Fibroblast of lung (primary cell): ENCODE results near the gene STOML1. TPM values are rescaled to one million over a fixed set of nuclear protein-coding genes. Genes with fewer than 3 reads are reported as not detected.

Source experiments
- DNase-seq, 2 donors: peaks; one replicate each; pipeline versions ENCODE4 v3.0.0 to v3.0.0-alpha.2; 2010; ENCODE audit warnings: low read depth in 2 of 2
- H2AFZ ChIP-seq: 2 replicates; pipeline ENCODE4 v1.5.1; 2012; ENCODE audit warnings: low read length, control low read depth, inconsistent platforms
- H3K27ac ChIP-seq: 2 replicates; pipeline ENCODE4 v1.5.1; 2011; ENCODE audit warnings: low read length, control low read depth; ENCODE audit not compliant: insufficient read depth
- H3K27me3 ChIP-seq: 2 replicates; pipeline ENCODE4 v1.5.1; 2011; ENCODE audit warnings: mild to moderate bottlenecking, low read length; ENCODE audit not compliant: control insufficient read depth, insufficient read depth
- H3K36me3 ChIP-seq: 2 replicates; pipeline ENCODE4 v1.5.1; 2011; ENCODE audit warnings: low read length; ENCODE audit not compliant: control insufficient read depth, insufficient read depth
- H3K4me1 ChIP-seq: 2 replicates; pipeline ENCODE4 v1.5.1; 2011; ENCODE audit warnings: low read length; ENCODE audit not compliant: control insufficient read depth, insufficient read depth; ENCODE audit errors: extremely low read depth
- H3K4me2 ChIP-seq: 2 replicates; pipeline ENCODE4 v1.5.1; 2011; ENCODE audit warnings: low read length, control low read depth; ENCODE audit not compliant: insufficient read depth; ENCODE audit errors: extremely low read depth
- H3K4me3 ChIP-seq, 4 experiments: fragments of 200-600 bp in 1 of 4; sonication (generic) in 1 of 4; replicated peaks in 1 of 4; 2 replicates each; pipeline ENCODE4 v1.5.1; 2011 to 2016; ENCODE audit warnings: low read length in 4 of 4, low read depth in 3 of 4, mild to moderate bottlenecking in 3 of 4, control low read depth in 2 of 4, inconsistent platforms in 1 of 4, mixed read lengths in 1 of 4; ENCODE audit not compliant: insufficient read depth in 1 of 4; ENCODE audit errors: control extremely low read depth in 1 of 4
- H3K79me2 ChIP-seq: 2 replicates; pipeline ENCODE4 v1.5.1; 2012; ENCODE audit warnings: mild to moderate bottlenecking, low read length, inconsistent platforms; ENCODE audit not compliant: control insufficient read depth, insufficient read depth
- H3K9ac ChIP-seq: 2 replicates; pipeline ENCODE4 v1.5.1; 2011; ENCODE audit warnings: mild to moderate bottlenecking, low read length, control low read depth; ENCODE audit not compliant: insufficient read depth
- H3K9me3 ChIP-seq: 2 replicates; pipeline ENCODE4 v1.5.1; 2012; ENCODE audit warnings: low read depth, low read length; ENCODE audit not compliant: control insufficient read depth, insufficient read depth
- H4K20me1 ChIP-seq: 2 replicates; pipeline ENCODE4 v1.5.1; 2011; ENCODE audit warnings: low read length; ENCODE audit not compliant: control insufficient read depth, insufficient read depth; ENCODE audit errors: extremely low read depth
- EZH2 ChIP-seq: IDR thresholded peaks from 2 replicates; pipeline ENCODE4 v1.5.1; 2012; ENCODE audit warnings: low read length, control low read depth, mild to moderate bottlenecking; ENCODE audit errors: missing control alignments
- polyA plus RNA-seq, 2 donors: library from polyadenylated mRNA; depleted of rRNA in 1 of 2; stranded (reverse) in 1 of 2; unstranded in 1 of 2; fragments of >200 nt; gene quantifications; 2 replicates each; pipeline ENCODE4 v1.2.1, GENCODE V29; 2011 to 2012; ENCODE audit warnings: missing spikeins in 1 of 2
- total RNA-seq: library from RNA; depleted of rRNA; stranded (reverse); fragments of >200 nt; gene quantifications from 2 replicates; pipeline ENCODE4 v1.2.1, GENCODE V29; 2014
- TF ChIP-seq, protein P1 (sequence below), 2 donors: IDR thresholded peaks in 1 of 2; conservative IDR thresholded peaks in 1 of 2; 1 replicate in 1 of 2; 2 replicates in 1 of 2; pipeline ENCODE4 v1.5.1; 2011 to 2012; ENCODE audit warnings: low read length in 2 of 2, control low read depth in 1 of 2, inconsistent platforms in 1 of 2, low read depth in 1 of 2, mild to moderate bottlenecking in 1 of 2

The STOML1 gene
- total and polyA plus RNA-seq, 2 donors (not counting 1 experiment from before 2014, with no cell fraction given), result 9.8 to 24.8 TPM

DNA sequence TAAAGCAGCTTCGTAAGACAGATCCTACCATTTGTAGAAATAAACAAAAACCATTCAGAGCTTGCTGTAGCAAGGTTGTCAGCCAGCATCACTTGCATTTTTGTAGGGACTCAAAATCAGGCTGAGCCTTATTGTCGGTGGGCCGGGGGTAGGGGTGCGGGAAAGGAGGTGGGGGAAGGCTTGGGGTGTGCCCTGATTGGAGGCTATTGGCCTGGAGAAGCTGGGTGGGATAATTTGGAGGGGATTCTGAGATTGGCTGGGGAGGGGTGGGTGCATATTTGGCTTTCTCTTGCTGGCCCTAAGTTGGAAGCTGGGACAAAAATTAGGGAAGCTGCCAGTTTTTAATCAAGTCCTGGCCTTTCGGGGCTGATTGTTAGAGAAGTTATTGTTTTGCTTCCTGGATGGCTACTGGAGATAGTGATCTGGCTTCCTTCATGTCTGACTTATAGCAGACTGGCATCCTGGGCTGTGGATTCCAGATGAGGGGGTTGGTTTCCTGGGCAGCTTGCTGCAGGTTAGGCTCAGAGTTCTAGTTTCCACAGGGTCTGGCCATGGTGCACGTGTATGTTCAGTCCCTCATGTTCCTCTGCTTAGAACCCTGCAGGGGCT lies 22.8 kb downstream of the STOML1 start:
- DNase-seq, result no peak
- Histone ChIP-seq H2AFZ (no peak overlapping the region), H4K20me1 (no peaks in the 10 kb centered on the region), H3K4me1 (peaks cover 15% of the 10 kb centered on the region), H3K9me3 (no peaks in the 10 kb centered on the region), H3K36me3 (no peaks in the 10 kb centered on the region), H3K9ac (no peak overlapping the region), H3K4me3 (no peak overlapping the region), H3K79me2 (no peaks in the 10 kb centered on the region), H3K27me3 (no peaks in the 10 kb centered on the region), H3K27ac (no peak overlapping the region), H3K4me2 (no peak overlapping the region)
- TF ChIP-seq, protein P1, sequence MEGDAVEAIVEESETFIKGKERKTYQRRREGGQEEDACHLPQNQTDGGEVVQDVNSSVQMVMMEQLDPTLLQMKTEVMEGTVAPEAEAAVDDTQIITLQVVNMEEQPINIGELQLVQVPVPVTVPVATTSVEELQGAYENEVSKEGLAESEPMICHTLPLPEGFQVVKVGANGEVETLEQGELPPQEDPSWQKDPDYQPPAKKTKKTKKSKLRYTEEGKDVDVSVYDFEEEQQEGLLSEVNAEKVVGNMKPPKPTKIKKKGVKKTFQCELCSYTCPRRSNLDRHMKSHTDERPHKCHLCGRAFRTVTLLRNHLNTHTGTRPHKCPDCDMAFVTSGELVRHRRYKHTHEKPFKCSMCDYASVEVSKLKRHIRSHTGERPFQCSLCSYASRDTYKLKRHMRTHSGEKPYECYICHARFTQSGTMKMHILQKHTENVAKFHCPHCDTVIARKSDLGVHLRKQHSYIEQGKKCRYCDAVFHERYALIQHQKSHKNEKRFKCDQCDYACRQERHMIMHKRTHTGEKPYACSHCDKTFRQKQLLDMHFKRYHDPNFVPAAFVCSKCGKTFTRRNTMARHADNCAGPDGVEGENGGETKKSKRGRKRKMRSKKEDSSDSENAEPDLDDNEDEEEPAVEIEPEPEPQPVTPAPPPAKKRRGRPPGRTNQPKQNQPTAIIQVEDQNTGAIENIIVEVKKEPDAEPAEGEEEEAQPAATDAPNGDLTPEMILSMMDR (conservative IDR thresholded peaks at IDR 0.05 in 1 of 2, IDR thresholded peaks at IDR 0.05 in 1 of 2; ENCODE audit: low read depth in 1 of 2, low read length in 2 of 2), result no peak
- TF ChIP-seq EZH2, result no peak

DNA sequence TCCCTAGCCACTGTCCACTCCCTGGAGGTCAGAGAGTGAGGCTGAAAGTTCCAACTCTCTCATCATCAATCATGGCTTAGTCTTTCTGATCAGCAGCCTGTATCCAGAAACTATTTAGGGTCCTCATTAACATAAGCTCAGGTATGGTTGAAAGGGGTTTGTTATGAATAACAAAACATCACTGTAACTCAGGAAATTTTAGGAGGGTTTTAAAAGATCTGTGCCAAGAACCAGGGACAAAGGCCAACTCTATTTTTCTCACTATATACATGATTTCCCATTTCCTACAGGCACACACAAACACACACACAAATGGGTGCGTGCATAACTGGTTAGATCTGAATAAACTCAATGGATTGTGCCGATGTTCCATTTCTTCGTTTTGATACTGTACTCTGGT lies 23.6 kb downstream of the STOML1 start:
- DNase-seq, result no peak
- no peak for TF ChIP-seq EZH2
- TF ChIP-seq, protein P1 (conservative IDR thresholded peaks at IDR 0.05 in 1 of 2, IDR thresholded peaks at IDR 0.05 in 1 of 2; ENCODE audit: low read depth in 1 of 2, low read length in 2 of 2), result no peak
- Histone ChIP-seq H3K27me3 (no peaks in the 10 kb centered on the region), H3K36me3 (no peaks in the 10 kb centered on the region), H3K27ac (no peak overlapping the region), H3K4me1 (peaks cover 15% of the 10 kb centered on the region), H3K79me2 (no peaks in the 10 kb centered on the region), H4K20me1 (no peaks in the 10 kb centered on the region), H2AFZ (no peak overlapping the region), H3K4me3 (no peak overlapping the region), H3K9me3 (no peaks in the 10 kb centered on the region), H3K4me2 (no peak overlapping the region), H3K9ac (no peak overlapping the region)

DNA sequence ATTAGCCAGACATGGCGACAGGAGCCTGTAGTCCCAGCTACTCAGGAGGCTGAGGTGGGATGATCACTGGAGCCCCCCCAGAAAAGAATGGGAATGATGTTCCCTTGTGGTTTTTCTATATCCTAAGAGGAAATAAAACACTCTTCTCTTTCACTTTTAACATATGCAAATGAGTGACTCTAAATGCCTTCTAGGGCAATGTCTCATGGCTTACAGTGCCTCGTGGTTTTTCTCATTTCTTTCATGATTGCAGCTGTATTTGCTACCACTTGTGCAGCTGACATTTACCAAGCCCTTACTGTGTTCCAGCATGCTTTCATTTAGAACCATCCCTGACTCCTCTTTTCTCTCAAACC lies 26.4 kb downstream of the STOML1 start:
- no peak for TF ChIP-seq EZH2
- TF ChIP-seq, protein P1 (conservative IDR thresholded peaks at IDR 0.05 in 1 of 2, IDR thresholded peaks at IDR 0.05 in 1 of 2; ENCODE audit: low read depth in 1 of 2, low read length in 2 of 2), result no peak
- Histone ChIP-seq H3K9ac (no peak overlapping the region), H3K79me2 (no peaks in the 10 kb centered on the region), H3K27me3 (no peaks in the 10 kb centered on the region), H3K27ac (no peak overlapping the region), H3K36me3 (no peaks in the 10 kb centered on the region), H4K20me1 (no peaks in the 10 kb centered on the region), H2AFZ (no peak overlapping the region), H3K4me1 (peaks cover 8% of the 10 kb centered on the region), H3K4me3 (no peak overlapping the region), H3K9me3 (no peaks in the 10 kb centered on the region), H3K4me2 (peak overlapping the region; percentile 26)
- peak; percentile 66 for DNase-seq
